SK-N-MC (cell line): ENCODE measurements around the gene MRTFA.

ENCODE experiments used
- DNase-seq: peaks from one replicate; pipeline ENCODE4 v3.0.0-alpha.2; 2011; ENCODE audit warnings: low read depth, low spot score
- H3K27ac ChIP-seq: fragments of 200-600 bp; sonication (generic); 2 replicates; pipeline ENCODE4 v1.5.1; 2016; ENCODE audit warnings: mixed run types
- H3K36me3 ChIP-seq: fragments of 200-600 bp; sonication (generic); 2 replicates; pipeline ENCODE4 v1.6.1; 2017; ENCODE audit warnings: antibody characterized with exemption, low read length, mixed read lengths; ENCODE audit not compliant: insufficient read depth
- H3K4me3 ChIP-seq: fragments of 200-600 bp; sonication (generic); 2 replicates; pipeline ENCODE4 v1.5.1; 2016
- H3K9ac ChIP-seq: fragments of 200-600 bp; sonication (generic); 2 replicates; pipeline ENCODE4 v1.8.0; 2017; ENCODE audit warnings: mixed run types, mixed read lengths; ENCODE audit not compliant: insufficient read length
- H3K9me3 ChIP-seq: fragments of 200-600 bp; sonication (generic); 2 replicates; pipeline ENCODE4 v1.6.1; 2017; ENCODE audit warnings: low read depth, mild to moderate bottlenecking, antibody characterized with exemption, low read length, moderate library complexity, mixed read lengths
- EZH2 ChIP-seq: fragments of 200-600 bp; sonication (generic); IDR thresholded peaks from one replicate; pipeline ENCODE4 v1.6.1; 2017; ENCODE audit warnings: antibody characterized with exemption
- FOXP2 ChIP-seq: optimal IDR thresholded peaks from 2 replicates; pipeline ENCODE3; 2011; ENCODE audit warnings: mild to moderate bottlenecking, moderate library complexity; ENCODE audit not compliant: insufficient read depth; ENCODE audit errors: extremely low read length, control extremely low read depth
- POLR2AphosphoS5 ChIP-seq: IDR thresholded peaks from 2 replicates; pipeline ENCODE4 v1.6.1; 2012; ENCODE audit warnings: mild to moderate bottlenecking, low read depth, low read length, borderline replicate concordance

MRTFA gene

DNA sequence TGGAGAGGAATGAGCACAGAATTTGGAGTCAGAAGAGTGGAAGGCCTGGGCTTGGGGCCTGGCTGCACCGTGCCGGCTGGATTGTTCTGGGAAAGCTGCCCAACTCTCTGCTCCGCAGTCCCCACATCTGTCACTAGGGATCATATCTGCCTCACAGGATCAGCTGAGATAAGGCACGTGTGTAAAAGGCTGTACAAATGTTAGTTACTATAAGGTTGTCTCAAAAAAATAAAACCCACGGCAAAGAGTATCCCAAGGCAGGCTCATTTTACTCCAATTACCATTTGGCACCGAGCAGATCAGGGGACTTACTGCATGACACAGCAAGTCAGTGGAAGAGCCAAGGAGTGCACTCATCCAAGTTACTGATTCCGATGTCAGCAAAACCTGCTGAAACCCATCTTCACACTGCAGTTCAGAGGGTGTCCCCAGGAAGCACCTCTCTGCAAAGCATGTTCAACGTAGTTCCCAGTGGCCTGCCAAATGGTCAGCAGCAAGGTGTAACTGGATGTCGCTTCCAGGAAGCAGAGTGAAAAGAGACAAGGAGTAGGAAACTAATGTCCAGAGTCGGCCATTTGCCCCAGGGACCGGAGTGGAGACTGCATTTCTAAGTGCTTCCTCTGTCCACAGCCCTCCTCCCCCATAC lies 18.1 kb upstream of the MRTFA start:
- Histone ChIP-seq H3K27ac (peak overlapping the region; percentile 81), H3K9me3 (no peaks in the 10 kb centered on the region), H3K4me3 (peak overlapping the region; percentile 4; the same call in 1 of the 2 replicates), H3K9ac (peak overlapping the region; percentile 56), H3K36me3 (no peaks in the 10 kb centered on the region)
- TF ChIP-seq EZH2 (no peak), FOXP2 (no peak), POLR2AphosphoS5 (no peak)
- no peak for DNase-seq

DNA sequence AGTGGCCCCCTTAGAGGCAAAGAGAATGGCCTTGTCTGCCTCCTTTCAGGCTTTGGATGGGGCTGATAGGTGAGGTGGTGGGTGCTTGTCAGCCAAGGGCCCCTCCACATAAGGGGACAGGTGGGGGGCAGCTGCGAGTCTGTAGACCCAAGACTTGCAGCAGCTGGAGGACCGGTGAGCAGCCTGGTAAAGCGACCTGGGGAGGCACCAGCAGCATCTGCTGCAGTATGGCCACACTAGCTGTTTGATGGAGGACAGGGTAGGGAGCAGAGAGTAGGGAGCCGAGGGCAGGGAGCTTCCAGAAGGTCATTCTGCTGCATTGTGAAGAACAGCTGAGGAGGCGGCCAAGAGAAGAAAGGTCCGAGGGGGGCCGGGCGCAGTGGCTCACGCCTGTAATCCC lies 16.8 kb upstream of the MRTFA start:
- no peak for TF ChIP-seq EZH2
- TF ChIP-seq POLR2AphosphoS5, result no peak
- TF ChIP-seq FOXP2, result no peak
- no peak overlapping the region for H3K9ac ChIP-seq
- no peak overlapping the region for H3K27ac ChIP-seq
- H3K9me3 ChIP-seq, result no peaks in the 10 kb centered on the region
- no peak for DNase-seq
- no peak overlapping the region for H3K4me3 ChIP-seq
- no peaks in the 10 kb centered on the region for H3K36me3 ChIP-seq

DNA sequence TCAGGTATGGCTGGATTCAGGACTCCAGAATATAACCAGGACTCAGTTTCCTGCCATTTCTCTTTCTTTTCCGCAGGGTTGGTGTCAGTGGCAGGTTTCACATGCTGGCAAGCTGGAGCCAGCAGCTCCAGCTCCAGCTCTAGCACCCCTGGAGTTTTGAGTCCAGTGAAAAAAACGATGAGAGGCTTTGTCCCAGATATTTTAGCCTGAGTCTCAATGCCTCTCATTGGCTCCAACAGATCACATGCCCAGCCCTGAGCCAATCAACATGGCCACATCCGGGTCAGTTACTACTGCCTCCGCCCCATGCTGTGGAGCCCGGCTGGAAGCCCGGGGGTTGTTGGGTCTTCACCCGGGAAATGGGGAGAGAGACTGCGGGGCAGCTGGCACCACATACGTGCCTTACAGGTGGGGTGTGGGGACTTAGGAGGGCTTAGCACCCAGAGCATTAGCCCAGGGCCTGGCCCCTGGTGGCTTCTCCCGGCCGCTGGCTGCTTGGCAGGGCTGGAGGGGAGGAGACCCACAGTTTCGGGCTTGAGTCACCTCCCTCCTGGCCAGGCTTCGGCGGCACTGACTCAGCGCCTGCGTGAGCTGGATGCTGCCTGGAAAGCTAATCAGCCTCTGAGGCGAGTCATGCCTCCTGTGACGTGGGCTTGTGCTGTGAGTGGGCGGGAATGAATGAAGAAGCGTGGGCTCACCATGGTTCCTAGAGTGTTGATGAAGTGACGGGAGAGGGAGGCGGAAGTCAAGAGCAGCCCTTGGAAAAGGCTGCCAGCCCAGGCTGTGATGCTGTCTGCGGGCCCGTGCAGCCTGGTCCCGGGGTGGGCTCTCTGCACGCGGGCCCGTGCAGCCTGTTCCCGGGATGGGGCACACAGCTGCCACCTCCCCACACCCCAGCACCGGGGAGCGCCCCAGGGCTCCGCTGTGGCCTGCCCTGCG lies 15.3 kb upstream of the MRTFA start:
- H3K36me3 ChIP-seq, result no peaks in the 10 kb centered on the region
- no peak for TF ChIP-seq FOXP2
- peak; percentile 61; the same call in 1 of the 2 replicates for TF ChIP-seq POLR2AphosphoS5
- TF ChIP-seq EZH2, result no peak
- H3K9me3 ChIP-seq, result no peaks in the 10 kb centered on the region
- DNase-seq, result no peak
- H3K27ac ChIP-seq, result peak overlapping the region; percentile 81
- no peak overlapping the region for H3K4me3 ChIP-seq
- peak overlapping the region; percentile 5 for H3K9ac ChIP-seq

DNA sequence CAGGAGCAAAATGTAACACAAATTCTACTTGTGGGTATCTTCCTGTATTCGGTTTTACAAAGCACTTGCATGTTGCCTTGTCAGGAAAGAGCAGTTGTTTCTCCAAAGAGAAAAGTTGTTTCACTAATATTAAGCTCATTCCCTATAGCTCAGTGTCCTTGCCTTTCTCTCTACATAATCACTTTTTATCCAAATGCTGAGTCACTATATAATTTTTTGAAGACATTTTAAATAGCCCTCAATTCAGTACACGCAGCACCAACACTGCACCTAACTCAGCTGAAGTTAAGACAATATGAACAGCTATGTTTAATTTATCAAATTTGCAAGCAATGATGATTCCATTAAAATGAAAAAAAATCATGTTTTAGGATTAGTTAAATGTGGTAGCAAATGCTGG lies 14.5 kb upstream of the MRTFA start:
- no peak for DNase-seq
- Histone ChIP-seq H3K9ac (peak overlapping the region; percentile 20), H3K4me3 (no peak overlapping the region), H3K36me3 (no peaks in the 10 kb centered on the region), H3K9me3 (no peaks in the 10 kb centered on the region), H3K27ac (peak overlapping the region; percentile 81)
- TF ChIP-seq EZH2, result no peak
- no peak for TF ChIP-seq POLR2AphosphoS5
- TF ChIP-seq FOXP2, result no peak

DNA sequence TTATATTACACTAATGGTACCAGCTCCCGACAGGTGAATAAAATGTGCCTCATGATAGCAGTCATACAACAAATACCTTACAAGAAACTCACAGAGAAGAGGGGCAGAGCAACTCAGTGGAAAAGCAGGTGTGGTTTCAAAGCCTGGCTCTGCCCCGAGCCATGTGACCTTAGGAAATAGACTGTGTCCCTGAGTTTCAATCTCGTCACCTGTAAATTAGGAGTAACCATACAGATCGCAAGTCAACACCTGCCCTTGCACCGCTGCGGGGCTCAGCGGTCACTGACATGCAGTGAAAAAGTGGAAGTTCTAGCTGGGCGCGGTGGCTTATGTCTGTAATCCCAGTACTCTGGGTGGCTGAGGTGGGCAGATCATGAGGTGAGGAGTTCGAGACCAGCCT lies 11.9 kb upstream of the MRTFA start:
- Histone ChIP-seq H3K4me3 (no peak overlapping the region), H3K9ac (no peak overlapping the region), H3K27ac (no peak overlapping the region), H3K9me3 (no peaks in the 10 kb centered on the region), H3K36me3 (no peaks in the 10 kb centered on the region)
- DNase-seq, result no peak
- TF ChIP-seq EZH2 (no peak), FOXP2 (no peak), POLR2AphosphoS5 (no peak)

DNA sequence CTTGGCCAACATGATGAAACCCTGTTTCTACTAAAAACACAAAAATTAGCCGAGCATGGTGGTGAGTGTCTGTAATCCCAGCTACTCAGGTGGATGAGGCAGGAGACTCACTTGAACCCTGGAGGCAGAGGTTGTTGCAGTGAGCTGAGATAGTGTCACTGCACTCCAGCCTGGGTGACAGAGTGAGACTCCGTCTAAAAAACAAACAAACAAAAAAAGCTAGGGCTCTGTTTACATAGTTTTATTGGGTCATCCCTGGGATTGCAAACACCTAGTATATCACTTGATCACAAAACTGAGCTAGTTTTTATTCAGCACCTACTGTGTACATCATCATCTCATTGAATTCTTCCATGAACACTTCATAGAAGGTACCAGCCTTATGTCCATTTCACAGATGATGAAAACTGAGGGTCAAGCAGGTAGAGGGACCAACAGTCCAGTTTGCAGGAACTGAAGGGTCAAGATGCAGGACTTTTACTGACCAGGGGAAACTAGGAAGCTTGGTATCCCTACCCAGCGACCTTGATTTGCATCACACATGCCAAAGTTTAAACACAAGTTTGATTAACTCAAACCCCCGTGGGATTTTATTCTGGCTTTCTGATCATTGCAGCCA lies 9.2 kb upstream of the MRTFA start:
- TF ChIP-seq POLR2AphosphoS5 (no peak), FOXP2 (no peak), EZH2 (no peak)
- DNase-seq, result no peak
- H3K27ac ChIP-seq, result no peak overlapping the region
- H3K9ac ChIP-seq, result no peak overlapping the region
- no peaks in the 10 kb centered on the region for H3K9me3 ChIP-seq
- H3K36me3 ChIP-seq, result no peaks in the 10 kb centered on the region
- no peak overlapping the region for H3K4me3 ChIP-seq

DNA sequence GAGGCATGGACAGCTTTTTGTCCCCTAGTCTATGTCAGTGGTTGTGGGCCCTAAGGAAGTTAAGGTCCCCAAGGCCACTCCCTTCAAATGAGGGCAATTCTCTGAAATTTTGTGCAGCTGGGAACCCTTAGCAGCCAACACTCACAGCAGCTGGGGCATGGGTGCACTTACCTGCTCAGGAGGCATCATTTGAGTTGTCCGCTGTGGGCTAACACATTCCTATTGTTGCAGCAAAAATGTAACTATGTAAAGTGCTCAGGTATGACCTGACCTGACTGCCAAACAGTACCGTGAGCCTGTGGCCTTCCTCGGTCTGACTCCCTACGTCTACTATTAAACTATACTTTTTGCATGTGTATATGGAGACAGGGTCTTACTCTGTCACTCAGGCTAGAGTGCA lies 5.8 kb upstream of the MRTFA start:
- Histone ChIP-seq H3K9ac (no peak overlapping the region), H3K27ac (no peak overlapping the region), H3K4me3 (no peak overlapping the region), H3K9me3 (no peaks in the 10 kb centered on the region), H3K36me3 (no peaks in the 10 kb centered on the region)
- DNase-seq, result no peak
- no peak for TF ChIP-seq EZH2
- TF ChIP-seq POLR2AphosphoS5, result no peak
- TF ChIP-seq FOXP2, result no peak

DNA sequence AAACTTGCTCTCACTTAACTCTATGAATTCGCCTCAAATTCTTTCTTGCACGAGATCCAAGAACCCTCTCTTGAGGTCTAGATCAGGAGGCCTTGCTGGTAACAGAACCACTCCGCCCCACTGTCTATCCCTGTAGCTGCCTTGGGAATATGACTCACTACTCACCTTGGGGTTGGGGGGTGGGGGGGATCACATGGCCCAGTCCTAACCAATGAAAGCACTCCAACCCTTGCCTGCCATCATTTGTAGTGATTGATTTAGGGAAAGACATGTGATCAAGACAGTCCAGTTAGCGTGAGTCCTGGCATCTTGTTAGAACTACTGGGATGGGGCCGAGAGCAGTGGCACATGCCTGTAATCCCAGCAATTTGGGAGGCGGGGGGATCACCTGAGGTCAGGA lies 4.8 kb upstream of the MRTFA start:
- no peak overlapping the region for H3K27ac ChIP-seq
- DNase-seq, result no peak
- H3K9ac ChIP-seq, result no peak overlapping the region
- TF ChIP-seq POLR2AphosphoS5 (no peak), FOXP2 (no peak), EZH2 (no peak)
- H3K36me3 ChIP-seq, result no peaks in the 10 kb centered on the region
- H3K9me3 ChIP-seq, result no peaks in the 10 kb centered on the region
- H3K4me3 ChIP-seq, result no peak overlapping the region
